ENCODE measurements around the gene PNPT1. TPM values are rescaled to one million over a fixed set of nuclear protein-coding genes. Genes with fewer than 3 reads are reported as not detected.

Gene PNPT1
- total and polyA plus RNA-seq, 9 of the 15 experiments (the other 6 are each of a cell fraction or from before 2014, with no cell fraction given) = 46.5 to 104 (median 62.7) TPM

DNA sequence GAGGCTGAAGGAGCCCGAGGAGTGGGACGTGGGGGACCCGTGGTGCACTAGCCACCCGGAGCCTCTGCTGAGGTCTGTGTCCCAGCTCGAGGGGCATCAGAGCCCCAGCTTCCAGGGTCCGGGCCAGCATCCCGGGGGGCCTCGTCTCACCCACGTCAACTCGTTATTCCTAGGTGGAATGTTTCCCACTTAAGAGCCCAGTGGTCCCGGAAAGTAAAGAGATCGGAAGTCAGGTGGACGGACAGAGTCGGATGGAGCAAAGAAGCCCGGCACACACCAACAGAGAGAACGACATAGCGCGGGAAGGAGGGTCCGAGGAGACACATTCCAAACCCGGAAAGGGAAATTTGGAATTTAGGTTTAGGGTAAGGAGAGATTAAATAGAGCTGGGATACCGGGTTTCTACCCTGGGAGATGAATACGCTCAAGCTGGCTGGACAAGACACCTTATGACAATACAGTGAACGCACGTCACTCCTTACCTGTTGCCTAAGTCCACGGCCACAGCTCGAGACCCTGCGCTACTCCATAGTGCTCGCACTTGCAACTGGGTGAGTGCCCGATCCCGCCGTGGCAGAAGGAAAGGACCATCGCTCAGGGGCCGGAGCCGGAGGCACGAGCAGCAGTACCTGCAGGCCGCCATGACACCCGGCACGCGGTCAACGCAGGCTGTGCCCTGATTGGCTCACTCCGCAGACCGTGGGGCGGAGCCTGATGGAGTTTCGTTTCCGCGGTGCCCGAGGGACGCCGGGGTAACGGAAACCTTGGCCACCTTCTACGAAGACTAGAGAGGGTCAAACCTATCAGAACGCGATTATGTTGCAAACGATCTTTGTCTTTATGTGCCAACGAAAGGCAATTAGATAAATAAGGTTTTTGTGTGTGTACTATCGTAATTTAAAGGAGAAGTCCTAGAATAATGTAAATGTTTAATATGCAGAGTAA lies at the start of gene PNPT1 (continued):
- TF ChIP-seq DEAF1 (CRISPR knock-in tag; IDR thresholded peaks at IDR 0.05) = no peak
- TF ChIP-seq, protein P1, sequence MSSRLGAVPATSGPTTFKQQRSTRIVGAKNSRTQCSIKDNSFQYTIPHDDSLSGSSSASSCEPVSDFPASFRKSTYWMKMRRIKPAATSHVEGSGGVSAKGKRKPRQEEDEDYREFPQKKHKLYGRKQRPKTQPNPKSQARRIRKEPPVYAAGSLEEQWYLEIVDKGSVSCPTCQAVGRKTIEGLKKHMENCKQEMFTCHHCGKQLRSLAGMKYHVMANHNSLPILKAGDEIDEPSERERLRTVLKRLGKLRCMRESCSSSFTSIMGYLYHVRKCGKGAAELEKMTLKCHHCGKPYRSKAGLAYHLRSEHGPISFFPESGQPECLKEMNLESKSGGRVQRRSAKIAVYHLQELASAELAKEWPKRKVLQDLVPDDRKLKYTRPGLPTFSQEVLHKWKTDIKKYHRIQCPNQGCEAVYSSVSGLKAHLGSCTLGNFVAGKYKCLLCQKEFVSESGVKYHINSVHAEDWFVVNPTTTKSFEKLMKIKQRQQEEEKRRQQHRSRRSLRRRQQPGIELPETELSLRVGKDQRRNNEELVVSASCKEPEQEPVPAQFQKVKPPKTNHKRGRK (tag; IDR thresholded peaks at IDR 0.05) = no peak
- TF ChIP-seq SPI1 (IDR thresholded peaks at IDR 0.05; ENCODE audit: borderline replicate concordance, low read depth, low read length) = no peak
- TF ChIP-seq, protein P2, sequence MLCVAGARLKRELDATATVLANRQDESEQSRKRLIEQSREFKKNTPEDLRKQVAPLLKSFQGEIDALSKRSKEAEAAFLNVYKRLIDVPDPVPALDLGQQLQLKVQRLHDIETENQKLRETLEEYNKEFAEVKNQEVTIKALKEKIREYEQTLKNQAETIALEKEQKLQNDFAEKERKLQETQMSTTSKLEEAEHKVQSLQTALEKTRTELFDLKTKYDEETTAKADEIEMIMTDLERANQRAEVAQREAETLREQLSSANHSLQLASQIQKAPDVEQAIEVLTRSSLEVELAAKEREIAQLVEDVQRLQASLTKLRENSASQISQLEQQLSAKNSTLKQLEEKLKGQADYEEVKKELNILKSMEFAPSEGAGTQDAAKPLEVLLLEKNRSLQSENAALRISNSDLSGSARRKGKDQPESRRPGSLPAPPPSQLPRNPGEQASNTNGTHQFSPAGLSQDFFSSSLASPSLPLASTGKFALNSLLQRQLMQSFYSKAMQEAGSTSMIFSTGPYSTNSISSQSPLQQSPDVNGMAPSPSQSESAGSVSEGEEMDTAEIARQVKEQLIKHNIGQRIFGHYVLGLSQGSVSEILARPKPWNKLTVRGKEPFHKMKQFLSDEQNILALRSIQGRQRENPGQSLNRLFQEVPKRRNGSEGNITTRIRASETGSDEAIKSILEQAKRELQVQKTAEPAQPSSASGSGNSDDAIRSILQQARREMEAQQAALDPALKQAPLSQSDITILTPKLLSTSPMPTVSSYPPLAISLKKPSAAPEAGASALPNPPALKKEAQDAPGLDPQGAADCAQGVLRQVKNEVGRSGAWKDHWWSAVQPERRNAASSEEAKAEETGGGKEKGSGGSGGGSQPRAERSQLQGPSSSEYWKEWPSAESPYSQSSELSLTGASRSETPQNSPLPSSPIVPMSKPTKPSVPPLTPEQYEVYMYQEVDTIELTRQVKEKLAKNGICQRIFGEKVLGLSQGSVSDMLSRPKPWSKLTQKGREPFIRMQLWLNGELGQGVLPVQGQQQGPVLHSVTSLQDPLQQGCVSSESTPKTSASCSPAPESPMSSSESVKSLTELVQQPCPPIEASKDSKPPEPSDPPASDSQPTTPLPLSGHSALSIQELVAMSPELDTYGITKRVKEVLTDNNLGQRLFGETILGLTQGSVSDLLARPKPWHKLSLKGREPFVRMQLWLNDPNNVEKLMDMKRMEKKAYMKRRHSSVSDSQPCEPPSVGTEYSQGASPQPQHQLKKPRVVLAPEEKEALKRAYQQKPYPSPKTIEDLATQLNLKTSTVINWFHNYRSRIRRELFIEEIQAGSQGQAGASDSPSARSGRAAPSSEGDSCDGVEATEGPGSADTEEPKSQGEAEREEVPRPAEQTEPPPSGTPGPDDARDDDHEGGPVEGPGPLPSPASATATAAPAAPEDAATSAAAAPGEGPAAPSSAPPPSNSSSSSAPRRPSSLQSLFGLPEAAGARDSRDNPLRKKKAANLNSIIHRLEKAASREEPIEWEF (CRISPR knock-in tag; IDR thresholded peaks at IDR 0.05) = no peak
- peak; percentile 72; the same call in 1 of the 2 replicates for TF ChIP-seq HCFC1 (IDR thresholded peaks at IDR 0.05; ENCODE audit: low read depth, low read length)
- peak; percentile 81 for TF ChIP-seq PML (IDR thresholded peaks at IDR 0.05; ENCODE audit: low read length)
- TF ChIP-seq ZNF12 (CRISPR knock-in tag; IDR thresholded peaks at IDR 0.05) = no peak
- TF ChIP-seq SP1 (CRISPR knock-in tag; IDR thresholded peaks at IDR 0.05) = peak; percentile 88
- TF ChIP-seq, protein P3, sequence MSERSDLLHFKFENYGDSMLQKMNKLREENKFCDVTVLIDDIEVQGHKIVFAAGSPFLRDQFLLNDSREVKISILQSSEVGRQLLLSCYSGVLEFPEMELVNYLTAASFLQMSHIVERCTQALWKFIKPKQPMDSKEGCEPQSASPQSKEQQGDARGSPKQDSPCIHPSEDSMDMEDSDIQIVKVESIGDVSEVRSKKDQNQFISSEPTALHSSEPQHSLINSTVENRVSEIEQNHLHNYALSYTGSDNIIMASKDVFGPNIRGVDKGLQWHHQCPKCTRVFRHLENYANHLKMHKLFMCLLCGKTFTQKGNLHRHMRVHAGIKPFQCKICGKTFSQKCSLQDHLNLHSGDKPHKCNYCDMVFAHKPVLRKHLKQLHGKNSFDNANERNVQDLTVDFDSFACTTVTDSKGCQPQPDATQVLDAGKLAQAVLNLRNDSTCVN (CRISPR knock-in tag; IDR thresholded peaks at IDR 0.05) = no peak
- no peak for TF ChIP-seq RBM34 (IDR thresholded peaks at IDR 0.05; ENCODE audit: borderline replicate concordance, insufficient read depth, low read length)
- no peak for TF ChIP-seq GTF2F1 (IDR thresholded peaks at IDR 0.05; ENCODE audit: low read depth, low read length)
- no peak for TF ChIP-seq SNAPC5 (CRISPR knock-in tag; IDR thresholded peaks at IDR 0.05)
- no peak for TF ChIP-seq ZNF146 (CRISPR knock-in tag; IDR thresholded peaks at IDR 0.05; ENCODE audit: unreplicated experiment)
- peak; percentile 66; the same call in 1 of the 2 replicates for TF ChIP-seq ZFP91 (CRISPR knock-in tag; IDR thresholded peaks at IDR 0.05)
- TF ChIP-seq MIER1 (IDR thresholded peaks at IDR 0.05; ENCODE audit: low read depth) = no peak

All from K562 (cell line).